Smooth muscle cell (in vitro differentiated cells): ENCODE data around the gene CAV2. TPM values are rescaled to one million over a fixed set of nuclear protein-coding genes. Genes with fewer than 3 reads are reported as not detected.

ENCODE experiments used
- DNase-seq: peaks from one replicate; lab custom pipeline; 2025; ENCODE audit not compliant: unreplicated experiment; lab: John Stamatoyannopoulos, UW
- H2AFZ ChIP-seq: fragments of 200-600 bp; sonication (generic); 2 replicates; pipeline ENCODE4 v1.6.0; 2016; ENCODE audit warnings: antibody characterized with exemption, low read depth, mild to moderate bottlenecking
- H3F3A ChIP-seq: fragments of 200-600 bp; sonication (generic); 2 replicates; pipeline ENCODE4 v1.6.0; 2017; ENCODE audit warnings: antibody characterized with exemption, low read depth
- H3K27ac ChIP-seq: fragments of 200-600 bp; sonication (generic); 2 replicates; pipeline ENCODE4 v1.5.1; 2016; ENCODE audit warnings: low read depth, mild to moderate bottlenecking
- H3K27me3 ChIP-seq: fragments of 200-600 bp; sonication (generic); 2 replicates; pipeline ENCODE4 v1.6.1; 2016; ENCODE audit warnings: low read depth, mild to moderate bottlenecking
- H3K36me3 ChIP-seq: fragments of 200-600 bp; sonication (generic); 2 replicates; pipeline ENCODE4 v1.5.1; 2016; ENCODE audit warnings: low read depth
- H3K4me1 ChIP-seq: fragments of 200-600 bp; sonication (generic); 2 replicates; pipeline ENCODE4 v1.5.1; 2016; ENCODE audit warnings: low read depth
- H3K4me2 ChIP-seq: fragments of 200-600 bp; sonication (generic); 2 replicates; pipeline ENCODE4 v1.6.0; 2016; ENCODE audit warnings: mild to moderate bottlenecking
- H3K4me3 ChIP-seq: fragments of 200-600 bp; sonication (generic); 2 replicates; pipeline ENCODE4 v1.5.1; 2016; ENCODE audit warnings: mild to moderate bottlenecking
- H3K79me2 ChIP-seq: fragments of 200-600 bp; sonication (generic); 2 replicates; pipeline ENCODE4 v1.6.0; 2016; ENCODE audit warnings: low read depth, mild to moderate bottlenecking
- H3K9ac ChIP-seq: fragments of 200-600 bp; sonication (generic); 2 replicates; pipeline ENCODE4 v1.6.0; 2016; ENCODE audit warnings: low read depth
- H3K9me3 ChIP-seq: fragments of 200-600 bp; sonication (generic); replicated peaks from 2 replicates; pipeline ENCODE4 v1.5.1; 2016; ENCODE audit warnings: low read depth
- H4K20me1 ChIP-seq: fragments of 200-600 bp; sonication (generic); 2 replicates; pipeline ENCODE4 v1.6.0; 2016; ENCODE audit warnings: low read depth
- CTCF ChIP-seq: fragments of 200-600 bp; sonication (generic); IDR thresholded peaks from 2 replicates; pipeline ENCODE4 v1.5.1; 2017; ENCODE audit warnings: borderline replicate concordance, mild to moderate bottlenecking, antibody characterized with exemption; ENCODE audit not compliant: insufficient read depth, poor library complexity, severe bottlenecking
- WGBS: methylation state at CpG from one replicate; pipeline ENCODE4 v1.1.7; 2016; ENCODE audit warnings: low lambda C conversion rate; 5-methylcytosine and 5-hydroxymethylcytosine counted together
- polyA plus RNA-seq: library from polyadenylated mRNA; unstranded; fragments of >200 nt; fragmentation: Nextera tagmentation; extraction: Ambion mirVana; gene quantifications from 2 replicates; pipeline ENCODE4 v1.2.1, GENCODE V29; 2016
- total RNA-seq: library from RNA; depleted of rRNA; stranded (reverse); fragments of >200 nt; gene quantifications from 2 replicates; pipeline ENCODE4 v1.2.3, GENCODE V29; 2014

CAV2 gene
- total and polyA plus RNA-seq, 2 experiments from 2014 or later, result 38.8 to 68.0 TPM

GRCh38 chr7:116496653-116497052, 2.9 kb upstream of the CAV2 start:
- Histone ChIP-seq H3K4me1 (peaks cover 3% of the 10 kb centered on the region), H3K36me3 (no peaks in the 10 kb centered on the region), H2AFZ (no peak overlapping the region), H3K4me2 (no peak overlapping the region), H3K4me3 (no peak overlapping the region), H3K79me2 (peaks cover 6% of the 10 kb centered on the region), H3K27me3 (no peaks in the 10 kb centered on the region), H3K9ac (no peak overlapping the region), H3K27ac (no peak overlapping the region), H3F3A (no peaks in the 10 kb centered on the region), H4K20me1 (no peaks in the 10 kb centered on the region), H3K9me3 (no peaks in the 10 kb centered on the region)
- DNase-seq, result no peak
- WGBS, result 92% methylated on average over 6 of the region's 6 CpGs
- no peak for TF ChIP-seq CTCF

- Histone ChIP-seq H2AFZ (no peak overlapping the region), H3K4me2 (no peak overlapping the region), H3K9me3 (no peaks in the 10 kb centered on the region), H4K20me1 (no peaks in the 10 kb centered on the region), H3K79me2 (peaks cover 15% of the 10 kb centered on the region), H3K27me3 (no peaks in the 10 kb centered on the region), H3K9ac (no peak overlapping the region), H3K27ac (no peak overlapping the region), H3F3A (no peaks in the 10 kb centered on the region), H3K4me1 (peaks cover 3% of the 10 kb centered on the region), H3K4me3 (no peak overlapping the region), H3K36me3 (no peaks in the 10 kb centered on the region)
- no peak for DNase-seq
- no peak for TF ChIP-seq CTCF
- WGBS, result 48% methylated on average over 1 of the region's 1 CpG
Measured at GRCh38 chr7:116497708-116498107, 1.8 kb upstream of the CAV2 start.

GRCh38 chr7:116500078-116500853, 728 bp downstream of the CAV2 start:
- no peaks in the 10 kb centered on the region for H3K36me3 ChIP-seq
- H3K27me3 ChIP-seq, result no peaks in the 10 kb centered on the region
- H3K9ac ChIP-seq, result peak overlapping the region; percentile 83
- peak overlapping the region; percentile 34 for H3K27ac ChIP-seq
- peaks cover 3% of the 10 kb centered on the region for H3K4me1 ChIP-seq
- TF ChIP-seq CTCF, result no peak
- 2% methylated on average over 36 of the region's 36 CpGs for WGBS
- H4K20me1 ChIP-seq, result no peaks in the 10 kb centered on the region
- H3K79me2 ChIP-seq, result peaks cover 23% of the 10 kb centered on the region
- peak overlapping the region; percentile 98 for H3K4me2 ChIP-seq
- DNase-seq, result peak; percentile 40
- H3K4me3 ChIP-seq, result peak overlapping the region; percentile 78
- no peaks in the 10 kb centered on the region for H3K9me3 ChIP-seq
- H2AFZ ChIP-seq, result peak overlapping the region; percentile 99
- H3F3A ChIP-seq, result no peaks in the 10 kb centered on the region
